ENCODE measurements around the gene MYH7B.

The MYH7B gene

GRCh38 chr20:34992751-34993417, 37.2 kb downstream of the MYH7B start:
- no peak for DNase-seq (ENCODE audit: low read depth)

DNA sequence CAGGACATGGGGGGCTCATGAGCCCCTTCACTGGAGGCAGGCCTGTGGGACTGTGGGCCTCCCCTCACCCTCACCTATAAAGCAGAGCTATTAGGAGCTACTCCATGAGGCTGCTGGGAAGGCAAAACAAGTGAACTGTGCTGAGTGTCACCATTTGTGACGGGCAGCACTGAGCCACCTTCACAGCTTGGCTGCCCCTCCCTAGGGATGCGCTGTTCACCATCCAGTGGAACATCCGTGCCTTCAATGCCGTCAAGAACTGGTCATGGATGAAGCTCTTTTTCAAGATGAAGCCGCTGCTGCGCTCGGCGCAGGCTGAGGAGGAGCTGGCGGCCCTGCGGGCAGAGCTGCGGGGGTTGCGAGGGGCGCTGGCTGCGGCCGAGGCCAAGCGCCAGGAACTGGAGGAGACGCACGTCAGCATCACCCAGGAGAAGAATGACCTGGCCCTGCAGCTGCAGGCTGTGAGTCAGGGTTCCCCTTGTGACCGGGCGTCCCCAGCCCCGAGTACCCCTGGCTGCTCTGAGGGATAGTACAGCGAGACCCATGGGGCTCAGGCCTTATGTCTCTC, 38.4 kb downstream of the MYH7B start:
- DNase-seq (ENCODE audit: low read depth) = no peak

DNA sequence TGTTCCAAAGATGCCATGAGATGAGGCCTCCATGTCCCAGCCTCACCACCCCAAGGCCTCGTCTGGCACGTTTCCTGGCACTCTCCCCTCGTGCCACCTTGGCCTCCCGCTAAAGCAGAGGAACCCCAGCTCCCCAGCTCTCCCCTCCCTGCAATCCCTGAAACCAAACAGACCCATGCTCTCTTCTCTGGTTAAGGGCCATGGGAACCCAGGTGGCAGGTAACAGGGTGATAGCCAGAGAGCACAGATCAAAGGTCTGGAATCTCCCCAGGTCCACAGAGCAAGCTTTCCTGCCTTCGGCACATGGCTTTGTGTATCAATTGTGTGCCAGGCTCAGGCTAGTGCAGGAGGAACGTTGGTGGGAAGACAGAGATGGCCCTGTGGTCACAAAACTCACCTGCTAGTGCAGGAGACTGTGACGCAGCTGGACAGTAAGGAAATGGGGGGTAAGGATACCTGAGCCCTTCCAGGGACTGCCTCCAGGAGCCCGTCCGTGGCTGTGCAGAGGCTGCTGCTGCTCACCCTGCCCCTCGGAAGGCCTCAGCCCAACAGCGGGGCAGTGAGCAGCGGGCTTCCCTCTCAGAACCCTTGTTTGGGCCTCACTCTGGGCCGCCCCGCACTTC, 39.0 kb downstream of the MYH7B start:
- DNase-seq (ENCODE audit: low read depth) = no peak

DNA sequence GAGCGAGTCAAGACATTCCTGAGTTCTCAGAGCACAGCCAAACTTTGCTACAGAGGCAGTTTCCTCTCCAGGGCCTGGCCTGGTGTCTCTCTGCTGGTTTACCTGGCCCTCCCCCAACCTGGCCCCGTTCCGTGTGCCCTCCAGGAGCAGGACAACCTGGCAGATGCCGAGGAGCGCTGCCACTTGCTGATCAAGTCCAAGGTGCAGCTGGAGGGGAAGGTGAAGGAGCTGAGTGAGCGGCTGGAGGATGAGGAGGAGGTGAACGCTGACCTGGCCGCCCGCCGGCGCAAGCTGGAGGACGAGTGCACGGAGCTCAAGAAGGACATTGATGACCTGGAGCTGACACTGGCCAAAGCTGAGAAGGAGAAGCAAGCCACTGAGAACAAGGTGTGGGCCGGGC, 39.5 kb downstream of the MYH7B start:
- no peak for DNase-seq (ENCODE audit: low read depth)

- DNase-seq (ENCODE audit: low read depth) = no peak
Observed at GRCh38 chr20:34995696-34996095, 40.0 kb downstream of the MYH7B start.

- no peak for DNase-seq (ENCODE audit: low read depth)
Observed at GRCh38 chr20:34996243-34997028, 40.8 kb downstream of the MYH7B start.

DNA sequence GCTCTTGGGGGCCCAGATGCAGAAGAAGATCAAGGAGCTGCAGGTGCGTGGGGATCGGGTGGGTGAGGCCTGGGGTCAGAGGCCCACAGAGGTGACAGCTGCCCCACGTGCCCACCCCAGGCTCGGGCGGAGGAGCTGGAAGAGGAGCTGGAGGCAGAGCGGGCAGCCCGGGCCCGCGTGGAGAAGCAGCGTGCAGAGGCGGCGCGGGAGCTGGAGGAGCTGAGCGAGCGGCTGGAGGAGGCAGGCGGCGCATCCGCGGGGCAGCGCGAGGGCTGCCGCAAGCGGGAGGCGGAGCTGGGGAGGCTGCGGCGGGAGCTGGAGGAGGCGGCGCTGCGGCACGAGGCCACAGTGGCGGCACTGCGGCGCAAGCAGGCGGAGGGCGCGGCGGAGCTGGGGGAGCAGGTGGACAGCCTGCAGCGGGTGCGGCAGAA, 41.5 kb downstream of the MYH7B start:
- no peak for DNase-seq (ENCODE audit: low read depth)

DNA sequence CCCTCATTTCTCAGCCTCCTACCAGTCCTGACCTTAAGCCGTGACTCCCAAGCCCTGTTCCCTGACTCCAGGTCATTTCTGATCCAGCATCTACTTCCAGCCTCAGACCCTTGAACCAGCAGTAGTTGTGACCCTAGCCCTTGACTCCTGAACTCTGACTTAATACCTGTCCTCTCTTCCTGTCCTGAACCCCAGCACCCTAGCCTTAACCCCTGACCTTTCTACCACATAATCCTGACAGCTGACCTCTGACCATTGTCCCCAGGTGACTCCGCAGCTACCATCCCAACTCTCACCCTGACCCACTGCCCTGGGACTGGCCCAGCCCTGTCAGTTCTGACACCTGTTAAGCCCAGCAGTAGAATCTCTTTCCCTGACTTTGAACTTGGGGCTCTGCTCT, 42.1 kb downstream of the MYH7B start:
- DNase-seq (ENCODE audit: low read depth) = no peak

- DNase-seq (ENCODE audit: low read depth) = no peak
Observed at GRCh38 chr20:34998331-34998950, 42.8 kb downstream of the MYH7B start.

- no peak for DNase-seq (ENCODE audit: low read depth)
Observed at GRCh38 chr20:34999021-34999451, 43.4 kb downstream of the MYH7B start.

DNA sequence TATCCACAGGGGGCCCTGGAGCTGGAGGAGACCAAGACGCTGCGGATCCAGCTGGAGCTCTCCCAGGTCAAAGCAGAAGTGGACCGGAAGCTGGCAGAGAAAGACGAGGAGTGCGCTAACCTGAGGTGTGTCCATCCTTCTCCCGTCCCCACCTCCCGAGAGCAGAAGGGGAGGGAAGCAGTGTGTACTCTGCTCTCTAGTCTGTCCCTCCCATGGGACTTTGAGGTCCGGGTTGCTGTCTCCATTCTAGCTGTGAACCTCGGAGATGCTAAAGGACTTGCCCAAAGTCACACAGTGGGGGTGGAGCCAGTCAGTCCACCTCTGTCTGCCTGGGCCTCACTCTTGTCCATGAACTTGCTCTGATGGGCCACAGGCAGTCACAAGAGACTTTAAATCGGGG, 44.1 kb downstream of the MYH7B start:
- no peak for DNase-seq (ENCODE audit: low read depth)

GRCh38 chr20:35000311-35000921, 44.7 kb downstream of the MYH7B start:
- DNase-seq (ENCODE audit: low read depth) = no peak

DNA sequence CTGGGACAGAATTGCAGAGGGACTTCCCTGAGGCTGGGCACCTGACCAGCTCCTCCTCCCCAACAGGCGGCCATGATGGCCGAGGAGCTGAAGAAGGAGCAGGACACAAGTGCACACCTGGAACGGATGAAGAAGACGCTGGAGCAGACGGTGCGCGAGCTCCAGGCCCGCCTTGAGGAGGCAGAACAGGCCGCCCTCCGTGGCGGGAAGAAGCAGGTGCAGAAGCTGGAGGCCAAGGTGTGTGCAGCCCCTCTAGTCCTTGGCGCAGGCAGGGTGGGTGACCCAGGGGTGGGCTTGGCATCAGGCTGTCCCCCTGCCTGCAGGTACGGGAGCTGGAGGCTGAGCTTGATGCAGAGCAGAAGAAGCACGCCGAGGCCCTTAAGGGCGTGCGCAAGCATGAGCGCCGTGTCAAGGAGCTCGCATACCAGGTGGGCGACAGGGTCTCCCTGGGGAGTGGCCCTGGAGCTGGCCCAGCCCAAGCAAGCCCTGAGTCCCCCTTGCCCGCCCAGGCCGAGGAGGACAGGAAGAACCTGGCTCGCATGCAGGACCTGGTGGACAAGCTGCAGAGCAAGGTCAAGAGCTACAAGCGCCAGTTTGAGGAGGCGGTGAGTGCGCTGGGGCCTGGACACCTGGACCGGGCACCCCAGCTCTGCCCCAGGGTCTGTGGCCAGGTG, 45.4 kb downstream of the MYH7B start:
- DNase-seq (ENCODE audit: low read depth) = no peak

- DNase-seq (ENCODE audit: low read depth) = no peak
Observed at GRCh38 chr20:35001596-35002362, 46.1 kb downstream of the MYH7B start.

GRCh38 chr20:35002426-35003210, 47.0 kb downstream of the MYH7B start:
- no peak for DNase-seq (ENCODE audit: low read depth)

DNA sequence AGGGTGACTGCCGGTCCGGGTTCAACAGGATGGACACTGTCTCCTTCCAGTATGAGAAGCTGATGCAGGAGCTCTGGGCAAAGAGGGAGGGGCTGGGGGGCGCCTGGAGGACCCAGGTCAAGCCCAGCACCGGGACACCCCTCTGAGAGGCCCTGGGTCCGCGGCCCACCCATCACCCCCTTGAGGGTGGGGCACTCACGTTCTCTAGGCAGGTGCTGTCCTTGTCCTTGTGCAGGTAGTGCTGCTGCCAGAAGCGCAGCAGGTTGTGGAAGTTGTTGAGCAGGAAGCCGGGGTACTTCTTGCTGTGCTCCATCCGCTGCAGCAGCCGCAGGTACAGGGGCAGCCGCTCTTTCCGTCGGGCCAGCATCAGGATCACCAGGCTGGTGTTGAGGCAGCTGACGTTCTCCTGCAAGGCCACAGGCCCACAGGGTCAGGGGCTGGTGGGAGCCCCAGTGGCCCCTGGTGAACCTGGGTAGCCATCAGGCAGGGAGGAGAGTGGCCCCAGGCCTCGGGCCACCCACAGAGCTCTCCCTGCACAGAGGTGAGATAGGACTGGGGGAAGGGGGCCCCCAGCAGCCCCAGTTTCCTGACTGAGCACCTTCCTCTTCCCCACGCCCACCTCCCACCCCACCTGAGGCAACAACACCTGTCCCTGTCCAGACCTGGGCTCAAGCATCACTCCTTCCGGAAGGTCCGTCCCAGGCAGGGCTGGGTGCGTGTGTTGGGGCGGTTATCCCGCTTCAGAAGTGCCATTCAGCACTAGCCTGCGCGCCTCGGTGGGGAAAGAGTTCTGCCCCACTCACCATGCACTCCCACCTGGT, 47.8 kb downstream of the MYH7B start:
- DNase-seq (ENCODE audit: low read depth) = no peak

GRCh38 chr20:35004051-35004725, 48.5 kb downstream of the MYH7B start:
- no peak for DNase-seq (ENCODE audit: low read depth)

- no peak for DNase-seq (ENCODE audit: low read depth)
Observed at GRCh38 chr20:35004749-35005462, 49.2 kb downstream of the MYH7B start.
